ENCODE measurements around the gene ATP9A.

The ATP9A gene

DNA sequence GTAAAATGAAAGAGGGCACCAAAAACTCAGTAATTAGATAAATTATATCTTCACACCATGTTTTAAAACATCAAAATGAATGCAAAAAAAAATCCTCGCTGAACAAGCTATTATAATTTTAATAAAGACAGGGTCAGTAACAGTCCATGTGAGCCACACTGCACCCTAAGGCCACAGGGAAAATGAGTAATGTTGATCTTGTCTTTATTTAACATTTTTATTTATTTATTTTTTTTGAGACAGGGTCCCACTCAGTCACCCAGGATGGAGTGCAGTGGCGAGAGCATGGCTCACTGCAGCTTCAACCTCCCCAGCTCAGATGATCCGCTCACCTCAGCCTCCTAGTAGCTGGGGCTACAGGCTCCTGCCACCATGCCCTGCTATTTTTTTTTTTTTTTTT lies 217.0 kb downstream of the ATP9A start:
- H3K4me3 ChIP-seq (ENCODE audit: low read depth, low read length) = no peak overlapping the region
- TF ChIP-seq, protein P1, sequence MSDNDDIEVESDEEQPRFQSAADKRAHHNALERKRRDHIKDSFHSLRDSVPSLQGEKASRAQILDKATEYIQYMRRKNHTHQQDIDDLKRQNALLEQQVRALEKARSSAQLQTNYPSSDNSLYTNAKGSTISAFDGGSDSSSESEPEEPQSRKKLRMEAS (IDR thresholded peaks at IDR 0.05; ENCODE audit: low read depth, low read length) = no peak
- TF ChIP-seq POLR2A (IDR thresholded peaks at IDR 0.05; ENCODE audit: extremely low read depth, insufficient read length) (no peak), MYC (IDR thresholded peaks at IDR 0.05; ENCODE audit: low read depth, low read length) (no peak)
- TF ChIP-seq, protein P2, sequence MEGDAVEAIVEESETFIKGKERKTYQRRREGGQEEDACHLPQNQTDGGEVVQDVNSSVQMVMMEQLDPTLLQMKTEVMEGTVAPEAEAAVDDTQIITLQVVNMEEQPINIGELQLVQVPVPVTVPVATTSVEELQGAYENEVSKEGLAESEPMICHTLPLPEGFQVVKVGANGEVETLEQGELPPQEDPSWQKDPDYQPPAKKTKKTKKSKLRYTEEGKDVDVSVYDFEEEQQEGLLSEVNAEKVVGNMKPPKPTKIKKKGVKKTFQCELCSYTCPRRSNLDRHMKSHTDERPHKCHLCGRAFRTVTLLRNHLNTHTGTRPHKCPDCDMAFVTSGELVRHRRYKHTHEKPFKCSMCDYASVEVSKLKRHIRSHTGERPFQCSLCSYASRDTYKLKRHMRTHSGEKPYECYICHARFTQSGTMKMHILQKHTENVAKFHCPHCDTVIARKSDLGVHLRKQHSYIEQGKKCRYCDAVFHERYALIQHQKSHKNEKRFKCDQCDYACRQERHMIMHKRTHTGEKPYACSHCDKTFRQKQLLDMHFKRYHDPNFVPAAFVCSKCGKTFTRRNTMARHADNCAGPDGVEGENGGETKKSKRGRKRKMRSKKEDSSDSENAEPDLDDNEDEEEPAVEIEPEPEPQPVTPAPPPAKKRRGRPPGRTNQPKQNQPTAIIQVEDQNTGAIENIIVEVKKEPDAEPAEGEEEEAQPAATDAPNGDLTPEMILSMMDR (IDR thresholded peaks at IDR 0.05; ENCODE audit: low read depth, low read length) = no peak
- no peak for DNase-seq (ENCODE audit: low read depth)

DNA sequence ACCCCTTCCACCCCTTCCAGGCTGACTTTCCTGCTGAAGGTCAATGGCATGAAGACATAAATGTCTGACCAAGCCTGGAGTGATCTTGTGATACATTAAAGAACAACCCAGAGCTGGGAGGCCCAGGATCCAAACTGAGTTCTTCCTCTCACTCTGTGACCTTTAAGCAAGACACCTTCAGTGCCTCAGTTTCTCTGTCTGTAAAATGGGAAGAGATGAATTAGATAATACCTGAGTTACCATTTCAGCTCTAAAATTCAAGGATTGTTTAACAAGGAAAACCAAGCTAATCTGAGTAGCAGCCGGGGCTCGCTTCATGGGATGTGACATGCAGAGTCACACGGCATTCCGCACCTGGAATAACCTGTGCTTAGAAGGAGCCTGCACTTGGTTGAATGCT lies 218.7 kb downstream of the ATP9A start:
- no peak for DNase-seq (ENCODE audit: low read depth)
- H3K4me3 ChIP-seq (ENCODE audit: low read depth, low read length) = no peak overlapping the region
- TF ChIP-seq, protein P2 (IDR thresholded peaks at IDR 0.05; ENCODE audit: low read depth, low read length) = no peak
- TF ChIP-seq POLR2A (IDR thresholded peaks at IDR 0.05; ENCODE audit: extremely low read depth, insufficient read length) (no peak), MYC (IDR thresholded peaks at IDR 0.05; ENCODE audit: low read depth, low read length) (no peak)
- TF ChIP-seq, protein P1 (IDR thresholded peaks at IDR 0.05; ENCODE audit: low read depth, low read length) = no peak

DNA sequence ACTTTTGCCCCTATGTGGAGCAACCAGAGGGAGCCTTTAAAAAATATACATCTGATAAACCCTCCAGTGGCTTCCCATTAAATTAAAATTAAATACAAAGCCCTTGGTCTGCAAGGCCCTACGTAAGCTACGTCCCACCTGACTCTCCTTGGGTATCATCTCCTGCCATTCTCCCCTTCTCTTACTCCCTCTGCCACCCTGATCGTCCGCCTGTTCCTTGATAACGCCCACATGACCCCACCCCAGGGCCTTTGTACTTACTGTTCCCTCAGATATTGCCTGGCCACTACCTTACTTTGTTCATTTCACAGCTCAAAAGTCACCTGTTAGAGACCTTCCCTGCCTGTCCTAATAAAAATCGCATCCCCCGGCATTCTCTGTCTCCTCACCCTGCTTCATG lies 220.2 kb downstream of the ATP9A start:
- H3K4me3 ChIP-seq (ENCODE audit: low read depth, low read length) = no peak overlapping the region
- TF ChIP-seq POLR2A (IDR thresholded peaks at IDR 0.05; ENCODE audit: extremely low read depth, insufficient read length) = no peak
- TF ChIP-seq, protein P2 (IDR thresholded peaks at IDR 0.05; ENCODE audit: low read depth, low read length) = no peak
- no peak for TF ChIP-seq MYC (IDR thresholded peaks at IDR 0.05; ENCODE audit: low read depth, low read length)
- TF ChIP-seq, protein P1 (IDR thresholded peaks at IDR 0.05; ENCODE audit: low read depth, low read length) = no peak
- DNase-seq (ENCODE audit: low read depth) = no peak
